ENCODE results near the gene NAAA. TPM values are rescaled to one million over a fixed set of nuclear protein-coding genes. Genes with fewer than 3 reads are reported as not detected.

Gene NAAA
- total RNA-seq, 2 experiments from 2014 or later: 29.3 to 40.6 TPM

DNA sequence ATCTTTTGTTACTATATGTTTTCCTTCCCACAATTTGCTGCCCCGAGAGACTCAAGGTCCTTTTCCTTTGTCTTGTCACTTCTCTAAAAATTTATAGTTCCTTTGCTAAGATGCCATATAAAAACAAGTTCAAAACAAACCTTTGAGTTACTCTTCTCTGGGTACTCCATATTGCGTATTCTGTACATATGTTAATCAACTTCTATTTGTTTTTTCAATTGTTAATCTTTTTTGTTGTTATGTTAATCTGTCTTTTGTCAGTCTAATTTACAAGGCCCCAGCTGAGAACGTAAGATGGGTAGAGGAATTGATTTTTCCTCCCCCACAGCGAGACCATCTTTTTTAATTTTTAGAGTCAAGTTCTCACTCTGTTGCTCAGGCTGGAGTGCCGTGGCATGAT, 31.4 kb downstream of the NAAA start:
- no peak for DNase-seq
- Mint-ChIP-seq H3K27me3 (no peaks in the 10 kb centered on the region), H3K27ac (no peak overlapping the region), H3K36me3 (peaks cover 8% of the 10 kb centered on the region), H3K4me3 (no peak overlapping the region), H3K4me1 (no peaks in the 10 kb centered on the region), H3K9me3 (ENCODE audit: low read depth) (peaks cover 7% of the 10 kb centered on the region)
- CTCF ChIA-PET: interaction anchor here (1.2 to 4.3 kb wide), 2 partner anchors 9 to 14 kb away, joined by 3 to 18 read pairs; no protein-coding TSS in a partner anchor
- no peak for ATAC-seq

GRCh38 chr4:75908555-75908954, 32.3 kb downstream of the NAAA start:
- Mint-ChIP-seq H3K27me3 (no peaks in the 10 kb centered on the region), H3K4me3 (no peak overlapping the region), H3K4me1 (no peaks in the 10 kb centered on the region), H3K9me3 (ENCODE audit: low read depth) (peaks cover 7% of the 10 kb centered on the region), H3K36me3 (peaks cover 8% of the 10 kb centered on the region), H3K27ac (no peak overlapping the region)
- CTCF ChIA-PET: interaction anchor here (1.2 to 4.3 kb wide), 3 partner anchors 8 to 13 kb away, joined by 3 to 18 read pairs (median 3); no protein-coding TSS in a partner anchor
- no peak for ATAC-seq
- no peak for DNase-seq

- Mint-ChIP-seq H3K4me3 (no peak overlapping the region), H3K27ac (no peak overlapping the region), H3K9me3 (ENCODE audit: low read depth) (peaks cover 7% of the 10 kb centered on the region), H3K4me1 (no peaks in the 10 kb centered on the region), H3K27me3 (no peaks in the 10 kb centered on the region), H3K36me3 (peaks cover 8% of the 10 kb centered on the region)
- CTCF ChIA-PET: interaction anchor here (1.2 to 4.3 kb wide), 2 partner anchors 11 to 13 kb away, joined by 3 to 18 read pairs; no protein-coding TSS in a partner anchor
- DNase-seq (no peak), ATAC-seq (no peak)
Measured at GRCh38 chr4:75907966-75908365, 32.8 kb downstream of the NAAA start.

DNA sequence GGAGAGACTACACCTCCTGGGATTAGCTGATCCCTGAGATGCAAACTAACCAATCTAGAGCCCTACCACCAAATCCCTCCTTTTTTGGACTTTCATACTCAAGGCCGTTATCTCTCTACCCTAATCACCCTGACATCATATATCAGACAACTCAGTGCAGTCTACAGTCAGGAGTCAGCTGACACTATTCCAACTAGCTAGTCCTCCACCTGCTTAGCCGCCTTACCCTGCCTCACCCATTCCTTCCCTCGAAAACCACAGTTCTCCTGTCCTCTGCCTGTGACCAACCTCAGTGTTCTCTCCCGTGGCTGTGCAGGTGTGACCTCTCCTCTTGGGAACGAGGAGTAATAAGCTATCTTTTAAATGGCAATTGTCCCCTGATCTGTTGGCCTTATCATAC, 36.7 kb downstream of the NAAA start:
- CTCF ChIA-PET: interaction anchor here (1.9 kb wide), 1 partner anchor 8 kb away, joined by 5 read pairs; no protein-coding TSS in a partner anchor
- H3K27me3 Mint-ChIP-seq: peaks cover 10% of the 10 kb centered on the region
- no peak overlapping the region for H3K4me3 Mint-ChIP-seq
- no peak for ATAC-seq
- H3K4me1 Mint-ChIP-seq: no peaks in the 10 kb centered on the region
- no peak for DNase-seq
- H3K9me3 Mint-ChIP-seq (ENCODE audit: low read depth): no peaks in the 10 kb centered on the region
- H3K27ac Mint-ChIP-seq: no peak overlapping the region
- no peaks in the 10 kb centered on the region for H3K36me3 Mint-ChIP-seq

DNA sequence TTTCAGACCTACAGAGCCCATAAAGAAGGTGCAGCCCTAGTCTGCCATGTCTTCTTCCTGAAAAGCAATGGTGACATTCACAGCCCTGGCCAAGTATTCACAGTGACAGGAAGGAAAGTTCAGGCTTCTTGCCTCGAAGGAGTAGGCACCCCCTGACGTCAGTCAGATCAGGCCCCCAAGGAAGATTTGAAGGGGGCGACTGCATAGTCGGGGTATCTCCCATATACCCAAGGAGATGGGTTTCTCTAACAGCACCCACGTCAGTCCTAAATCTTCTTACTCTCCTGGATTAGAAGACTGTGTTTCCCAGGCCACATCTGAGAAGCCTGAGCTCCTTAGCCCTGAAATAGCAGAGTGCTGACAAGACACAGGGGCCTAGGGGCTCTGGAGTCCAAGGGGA, 38.5 kb downstream of the NAAA start, which contains the start of gene PPEF2:
TSS of gene PPEF2 (minus strand) at position 101 of the 400 bp plus-strand sequence. CDS start 6,127 bp downstream, outside the sequence.
- Mint-ChIP-seq H3K27ac (no peak within 1 kb of the TSS), H3K36me3 (no peaks in the 10 kb centered on the region), H3K4me3 (no peak within 1 kb of the TSS), H3K27me3 (peaks cover 13% of the 10 kb centered on the region), H3K4me1 (no peaks in the 10 kb centered on the region), H3K9me3 (ENCODE audit: low read depth) (no peaks in the 10 kb centered on the region)
- no peak for ATAC-seq
- no peak for DNase-seq
- CTCF ChIA-PET: no interaction called here

GRCh38 chr4:75898536-75898935, 42.3 kb downstream of the NAAA start:
- H3K36me3 Mint-ChIP-seq: no peaks in the 10 kb centered on the region
- no peak for ATAC-seq
- no peak overlapping the region for H3K4me3 Mint-ChIP-seq
- H3K9me3 Mint-ChIP-seq (ENCODE audit: low read depth): no peaks in the 10 kb centered on the region
- peaks cover 13% of the 10 kb centered on the region for H3K27me3 Mint-ChIP-seq
- CTCF ChIA-PET: interaction anchor here (3.1 kb wide), 1 partner anchor 41 kb away, joined by 24 read pairs; the partner anchor contains the start of gene NAAA
- DNase-seq: no peak
- H3K4me1 Mint-ChIP-seq: no peaks in the 10 kb centered on the region
- no peak overlapping the region for H3K27ac Mint-ChIP-seq

DNA sequence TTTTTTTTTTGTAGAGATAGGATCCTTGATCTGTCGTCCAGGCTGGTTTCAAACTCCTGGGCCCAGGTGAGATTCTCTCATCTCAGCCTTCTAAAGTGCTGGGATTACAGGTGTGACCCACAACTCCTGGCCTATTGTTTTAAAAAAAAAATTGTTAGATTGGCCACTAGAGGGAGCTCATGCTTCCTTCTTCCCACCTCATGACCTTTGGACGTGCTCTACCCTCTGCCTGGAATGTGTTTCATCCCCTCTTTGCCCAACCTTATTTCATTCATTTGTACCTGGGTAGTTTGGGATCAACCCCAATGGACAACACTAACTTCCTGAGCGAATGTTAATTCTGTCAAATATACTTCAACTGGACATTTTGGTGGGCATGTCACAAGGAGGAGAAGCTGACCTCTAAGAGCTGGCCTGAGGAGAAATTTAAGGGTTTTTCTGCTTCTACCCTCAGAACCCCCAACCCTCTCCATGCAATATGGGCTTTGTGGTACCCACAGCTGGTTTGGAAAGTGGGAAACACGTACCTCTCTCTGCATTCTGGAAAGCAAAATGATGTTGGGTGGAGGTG, 45.0 kb downstream of the NAAA start:
- Mint-ChIP-seq H3K27me3 (peaks cover 9% of the 10 kb centered on the region), H3K9me3 (ENCODE audit: low read depth) (no peaks in the 10 kb centered on the region), H3K4me1 (no peaks in the 10 kb centered on the region), H3K4me3 (no peak overlapping the region), H3K36me3 (no peaks in the 10 kb centered on the region), H3K27ac (no peak overlapping the region)
- ATAC-seq (peak; percentile 70), DNase-seq (no peak)
- CTCF ChIA-PET: interaction anchor here (0.7 to 3.1 kb wide), 27 partner anchors 9 to 746 kb away, joined by 3 to 24 read pairs (median 4); partner anchors contain the start of gene NAAA

GRCh38 chr4:75892508-75892907, 48.3 kb downstream of the NAAA start:
- ATAC-seq: no peak
- Mint-ChIP-seq H3K9me3 (ENCODE audit: low read depth) (no peaks in the 10 kb centered on the region), H3K27ac (no peak overlapping the region), H3K4me1 (no peaks in the 10 kb centered on the region), H3K4me3 (no peak overlapping the region), H3K36me3 (no peaks in the 10 kb centered on the region), H3K27me3 (peaks cover 7% of the 10 kb centered on the region)
- DNase-seq: no peak
- CTCF ChIA-PET: interaction anchor here (1.6 kb wide), 1 partner anchor 21 kb away, joined by 4 read pairs; no protein-coding TSS in a partner anchor

- Mint-ChIP-seq H3K36me3 (no peaks in the 10 kb centered on the region), H3K27me3 (peaks cover 7% of the 10 kb centered on the region), H3K4me1 (no peaks in the 10 kb centered on the region), H3K27ac (no peak overlapping the region), H3K4me3 (no peak overlapping the region), H3K9me3 (ENCODE audit: low read depth) (no peaks in the 10 kb centered on the region)
- CTCF ChIA-PET: interaction anchor here (1.6 kb wide), 1 partner anchor 22 kb away, joined by 4 read pairs; no protein-coding TSS in a partner anchor
- DNase-seq: no peak
- ATAC-seq: no peak
Measured at GRCh38 chr4:75891611-75892010, 49.2 kb downstream of the NAAA start.

DNA sequence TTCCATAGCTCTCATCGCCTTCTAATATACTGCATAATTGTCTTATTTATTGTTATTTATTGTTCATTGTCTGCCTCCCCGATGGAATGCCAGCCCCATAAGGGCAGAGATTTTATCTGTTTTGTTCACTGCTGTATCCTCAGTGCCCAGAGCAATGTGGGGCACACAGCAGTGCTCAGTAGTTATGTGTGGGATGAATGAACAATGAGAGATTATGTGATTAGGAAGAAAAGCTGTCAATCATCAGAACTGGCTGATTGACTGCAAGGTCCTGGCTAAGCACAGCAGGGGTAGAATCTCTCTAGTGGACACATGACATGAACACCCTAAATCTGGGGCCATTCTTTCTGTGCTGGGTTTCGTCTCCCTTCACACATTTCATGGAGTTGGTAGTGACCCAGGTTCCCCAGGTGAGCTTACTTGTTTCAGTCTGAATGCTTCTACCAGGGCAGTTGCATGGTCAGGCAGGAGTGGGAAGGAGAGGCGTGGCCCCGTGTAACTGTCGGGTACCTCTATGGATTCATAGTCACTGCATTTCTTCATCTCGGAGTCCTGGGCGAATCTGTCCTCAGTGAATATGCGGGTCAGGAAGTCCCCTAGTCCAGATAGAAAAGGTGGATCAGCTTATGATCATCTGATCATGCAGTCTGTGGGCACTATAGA, 51.1 kb downstream of the NAAA start:
- H3K4me3 Mint-ChIP-seq: no peak overlapping the region
- no peak for DNase-seq
- H3K36me3 Mint-ChIP-seq: no peaks in the 10 kb centered on the region
- H3K4me1 Mint-ChIP-seq: no peaks in the 10 kb centered on the region
- peaks cover 7% of the 10 kb centered on the region for H3K27me3 Mint-ChIP-seq
- no peaks in the 10 kb centered on the region for H3K9me3 Mint-ChIP-seq (ENCODE audit: low read depth)
- no peak for ATAC-seq
- CTCF ChIA-PET: no interaction called here
- H3K27ac Mint-ChIP-seq: no peak overlapping the region

DNA sequence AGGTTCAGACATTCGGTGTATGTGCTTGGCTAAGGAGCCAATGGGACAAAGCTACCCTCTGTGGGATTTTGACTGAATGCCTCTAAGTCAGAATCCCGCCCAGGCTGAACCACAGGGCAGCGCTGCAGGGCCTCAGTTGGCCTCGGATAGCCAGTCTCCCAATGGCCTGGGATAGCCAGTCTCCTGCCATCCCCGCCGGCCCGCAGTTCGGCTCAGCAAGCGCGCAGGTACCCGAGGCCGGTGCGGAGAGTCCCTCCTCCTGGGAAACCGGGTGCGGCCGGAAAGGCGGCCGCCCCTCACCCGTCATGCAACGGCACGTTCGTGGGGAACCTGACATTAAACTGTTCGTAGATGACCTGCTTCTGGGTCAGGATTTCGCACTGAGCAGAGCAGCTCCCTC, 54.7 kb downstream of the NAAA start:
- no peak for DNase-seq
- Mint-ChIP-seq H3K9me3 (ENCODE audit: low read depth) (no peaks in the 10 kb centered on the region), H3K36me3 (peaks cover 2% of the 10 kb centered on the region), H3K27me3 (peaks cover 7% of the 10 kb centered on the region), H3K4me1 (peaks cover 10% of the 10 kb centered on the region), H3K4me3 (no peak overlapping the region), H3K27ac (no peak overlapping the region)
- no peak for ATAC-seq
- CTCF ChIA-PET: interaction anchor here (2.6 kb wide), 1 partner anchor 10 kb away, joined by 6 read pairs; no protein-coding TSS in a partner anchor

DNA sequence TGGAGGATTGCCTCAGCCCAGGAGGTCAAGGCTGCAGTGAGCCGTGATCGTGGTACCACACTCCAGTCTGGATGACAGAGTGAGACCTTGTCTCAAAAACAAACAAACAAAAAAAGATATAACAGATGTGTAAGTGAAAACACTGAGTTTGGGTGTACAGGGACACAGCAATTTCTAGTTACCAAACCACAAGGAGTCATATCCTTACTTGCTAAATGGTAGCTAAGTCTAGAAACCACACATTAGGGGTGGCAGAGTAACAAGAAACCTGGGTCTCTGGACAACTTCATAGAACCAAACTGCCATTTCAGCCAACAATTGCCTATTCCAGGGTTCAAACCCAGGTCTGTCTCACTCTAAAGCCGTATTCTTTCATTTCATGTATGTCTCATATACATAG, 59.3 kb downstream of the NAAA start:
- DNase-seq (no peak), ATAC-seq (peak; percentile 64)
- peaks cover 10% of the 10 kb centered on the region for H3K4me1 Mint-ChIP-seq
- H3K9me3 Mint-ChIP-seq (ENCODE audit: low read depth): no peaks in the 10 kb centered on the region
- CTCF ChIA-PET: interaction anchor here (1.4 kb wide), 1 partner anchor 14 kb away, joined by 5 read pairs; no protein-coding TSS in a partner anchor
- H3K36me3 Mint-ChIP-seq: peaks cover 2% of the 10 kb centered on the region
- H3K4me3 Mint-ChIP-seq: no peak overlapping the region
- no peak overlapping the region for H3K27ac Mint-ChIP-seq
- H3K27me3 Mint-ChIP-seq: peaks cover 12% of the 10 kb centered on the region

- no peak overlapping the region for H3K27ac Mint-ChIP-seq
- CTCF ChIA-PET: no interaction called here
- H3K4me3 Mint-ChIP-seq: no peak overlapping the region
- peaks cover 10% of the 10 kb centered on the region for H3K4me1 Mint-ChIP-seq
- H3K27me3 Mint-ChIP-seq: peaks cover 12% of the 10 kb centered on the region
- DNase-seq: no peak
- H3K36me3 Mint-ChIP-seq: peaks cover 2% of the 10 kb centered on the region
- H3K9me3 Mint-ChIP-seq (ENCODE audit: low read depth): no peaks in the 10 kb centered on the region
- ATAC-seq: no peak
Measured at GRCh38 chr4:75880278-75880677, 60.5 kb downstream of the NAAA start.
